Hypothalamus (tissue), 51 donors: Measurements from ENCODE around the gene FAM78A.
A peak's percentile ranks its signal among the peaks of the same experiment; 100 is the strongest.
"Not testable (repeated sequence)": the region's sequence is repeated elsewhere in the genome, so short reads cannot be mapped to it uniquely, and the experiment has no call there.

Source experiments
- DNase-seq, 51 donors: peaks; one replicate each; lab custom pipeline; 2025; lab: John Stamatoyannopoulos, UW

FAM78A gene

DNA sequence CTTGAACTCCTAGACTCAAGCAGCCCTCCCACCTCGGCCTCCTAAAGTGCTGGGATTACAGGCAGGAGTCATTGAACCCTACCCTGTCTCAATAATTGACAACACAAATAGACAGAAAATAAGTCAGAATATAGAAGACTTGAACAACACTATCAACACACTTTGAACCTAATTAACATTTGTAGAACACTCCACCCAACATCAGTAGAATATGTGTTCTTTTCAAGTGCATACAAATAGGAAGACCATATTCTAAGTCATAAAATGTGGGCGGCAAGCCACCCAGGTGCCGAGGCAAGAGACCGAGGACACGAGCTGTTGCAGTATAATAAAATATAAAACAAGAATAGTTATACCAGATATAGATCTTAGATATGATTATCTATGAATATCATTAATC is 32.0 kb downstream of the FAM78A start:
- DNase-seq: not testable (repeated sequence)

DNA sequence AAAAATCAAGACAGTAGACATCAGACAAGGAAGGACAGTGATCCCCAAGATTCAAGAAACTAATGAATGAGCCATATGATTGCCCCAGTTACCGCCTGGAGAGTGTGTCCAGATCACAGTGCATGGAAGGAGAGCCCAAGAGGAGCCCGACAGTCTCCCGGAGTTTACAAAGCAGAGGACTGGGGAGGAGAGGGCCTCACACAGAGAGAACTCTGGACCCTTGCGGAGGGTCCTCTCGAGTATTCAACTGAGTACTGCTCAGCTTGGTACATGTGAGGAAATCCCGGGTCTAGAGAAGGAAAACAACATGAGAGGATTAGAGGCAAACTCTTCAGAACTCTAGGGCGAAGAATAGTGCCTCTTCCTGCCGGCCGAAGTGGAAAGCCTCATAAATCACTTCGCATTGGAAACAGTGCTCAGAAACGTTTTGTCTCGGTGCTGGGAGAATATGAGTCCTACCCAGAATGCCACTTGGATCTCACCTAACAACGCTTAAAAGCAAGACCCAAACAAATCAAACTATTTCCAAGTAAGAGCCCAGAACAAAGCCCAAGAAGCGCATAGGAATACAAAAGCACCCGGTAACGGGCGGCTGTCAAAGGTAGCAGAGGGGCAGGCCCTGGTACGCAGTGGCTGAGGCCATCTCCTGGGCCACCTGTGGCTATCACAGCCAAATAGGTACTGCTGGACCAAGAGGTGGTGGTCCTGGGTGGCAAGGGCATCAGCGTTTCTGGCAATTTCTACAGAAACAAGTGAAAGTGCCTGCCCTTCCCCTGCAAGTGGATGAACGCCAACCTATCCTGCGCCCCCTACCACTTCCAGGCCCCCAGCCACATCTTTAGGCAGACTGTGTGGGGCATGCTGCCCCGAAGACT is 36.0 kb downstream of the FAM78A start:
- DNase-seq: no peak

DNA sequence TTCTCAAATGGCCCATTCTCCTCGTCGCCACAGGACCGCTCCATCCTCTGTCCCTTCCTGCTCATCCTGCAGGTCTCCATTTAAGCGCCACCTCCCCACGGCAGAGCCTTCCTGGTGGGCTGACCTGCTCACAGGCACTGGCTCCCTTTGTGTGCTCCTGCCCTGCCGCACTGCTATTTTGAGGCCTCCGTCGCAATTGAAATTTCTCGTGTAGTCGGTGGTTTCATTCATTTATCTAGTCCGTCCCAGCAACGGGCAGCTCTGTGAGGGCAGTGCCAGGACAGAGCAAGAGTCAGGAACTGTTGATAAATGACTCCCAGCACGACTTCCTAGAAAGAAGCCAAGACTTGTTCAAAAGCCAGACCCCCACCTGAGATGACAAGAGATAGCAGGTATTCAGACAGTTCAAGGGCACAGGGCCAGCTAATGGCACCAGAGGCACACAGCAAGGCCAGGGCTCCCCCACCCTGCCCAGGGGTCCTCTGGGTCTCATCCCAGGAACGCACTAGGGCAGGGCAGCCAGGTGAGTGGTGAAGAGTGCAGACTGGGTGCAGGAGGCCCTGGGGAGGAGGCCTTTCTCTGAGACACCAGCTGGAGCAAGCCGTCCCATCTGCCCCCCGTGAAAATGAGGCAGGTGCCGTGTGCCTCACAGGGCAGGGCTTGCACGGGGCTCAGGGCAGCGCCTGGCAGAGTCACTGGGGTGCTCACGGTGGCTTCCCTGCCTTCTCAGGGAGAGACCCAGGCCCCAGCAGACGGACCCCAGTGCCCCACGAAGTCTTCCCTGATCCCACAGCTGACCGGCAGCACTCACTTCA is 36.9 kb downstream of the FAM78A start:
- DNase-seq: no peak

DNA sequence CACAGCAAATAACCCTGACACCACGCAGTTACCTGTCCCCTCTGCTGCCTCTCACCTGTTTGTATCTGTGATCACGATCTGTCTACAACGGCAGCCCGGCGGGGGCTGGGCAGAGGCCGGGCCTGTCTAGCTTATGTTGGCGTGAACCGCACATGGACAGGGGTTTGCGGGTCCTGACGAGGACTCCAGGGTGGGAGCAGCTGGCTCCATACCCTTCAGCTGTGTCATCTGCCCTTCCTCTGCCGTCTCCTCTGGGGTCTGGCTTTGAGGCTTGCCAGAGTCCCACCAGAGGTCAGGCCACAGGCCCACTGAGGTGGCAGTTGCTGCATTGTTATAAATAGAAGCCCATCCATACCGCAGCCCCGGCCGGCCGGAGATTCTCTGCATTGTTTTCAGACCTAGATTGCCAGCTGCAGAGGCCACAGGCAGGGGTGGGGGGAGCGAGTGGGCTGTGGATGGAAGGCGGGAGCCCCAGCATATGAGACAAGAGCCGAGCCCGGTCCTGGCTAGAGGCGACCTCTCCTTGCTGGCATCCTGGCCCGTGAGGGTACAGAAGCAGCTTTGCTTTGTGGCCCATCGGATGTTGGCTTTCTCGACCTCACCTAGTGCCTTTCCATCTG is 37.8 kb downstream of the FAM78A start:
- DNase-seq: peak in 3 of 51 donors; percentile 16 to 27 (median 20)

DNA sequence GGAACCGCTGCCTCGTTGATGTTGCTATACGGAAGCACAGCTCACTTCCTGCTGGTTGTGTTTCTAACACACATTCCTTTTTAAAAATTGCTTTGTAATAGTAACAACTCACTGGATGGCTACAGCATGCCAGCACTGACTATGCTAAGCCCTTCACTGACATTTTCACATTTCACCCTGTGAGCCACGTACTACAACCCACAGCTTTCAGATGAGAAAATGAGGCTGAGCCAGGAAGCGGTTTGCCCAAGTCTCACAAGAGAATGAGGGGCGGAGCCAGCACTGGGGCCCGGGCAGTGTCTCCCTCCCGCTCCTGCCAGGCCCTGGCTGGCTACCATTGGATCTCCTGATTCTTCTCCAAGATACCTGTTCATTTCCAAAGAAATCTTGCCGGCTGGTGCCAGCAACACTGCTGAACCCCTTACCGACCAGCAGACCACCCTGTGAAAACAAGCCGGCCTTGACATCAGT is 38.3 kb downstream of the FAM78A start:
- DNase-seq: peak in 22 of 51 donors; percentile 10 to 62 (median 30)

DNA sequence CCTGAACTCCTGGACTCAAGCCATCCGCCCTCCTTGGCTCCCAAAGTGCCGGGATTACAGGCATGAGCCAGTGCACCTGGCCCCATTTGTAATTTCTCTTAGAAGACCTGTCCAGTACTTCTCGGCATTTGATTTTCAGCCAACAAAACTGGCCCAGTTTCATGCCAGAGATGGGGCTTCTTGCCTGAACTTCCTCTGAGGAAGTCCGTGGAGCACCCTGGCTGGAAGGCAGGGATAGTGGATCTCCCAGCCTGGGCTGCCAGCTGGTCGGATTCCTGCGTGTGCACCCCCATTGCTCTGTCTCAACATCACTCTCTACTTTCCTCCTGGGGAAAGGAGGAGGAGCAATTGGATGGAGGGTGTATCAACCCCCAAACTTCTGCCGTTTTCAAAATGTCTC is 39.0 kb downstream of the FAM78A start:
- DNase-seq: no peak

DNA sequence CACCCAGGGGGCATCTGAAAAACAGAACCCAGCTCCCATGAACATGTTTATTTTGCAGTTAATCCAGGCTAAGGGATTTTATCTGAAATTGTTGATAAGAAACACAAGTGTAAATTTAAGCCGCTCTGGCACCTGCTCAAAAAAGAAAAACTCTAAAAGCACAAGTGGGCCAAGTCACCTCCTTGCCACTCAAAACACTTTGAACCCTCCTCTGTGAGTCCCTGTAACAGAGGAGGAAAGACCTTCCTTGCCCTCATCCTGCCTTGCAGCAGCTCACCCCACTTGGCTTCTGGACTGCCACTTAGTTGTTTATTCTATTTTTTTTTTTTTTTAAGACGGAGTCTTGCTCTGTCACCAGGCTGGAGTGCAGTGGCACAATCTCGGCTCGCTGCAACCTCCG is 39.5 kb downstream of the FAM78A start:
- DNase-seq: no peak

DNA sequence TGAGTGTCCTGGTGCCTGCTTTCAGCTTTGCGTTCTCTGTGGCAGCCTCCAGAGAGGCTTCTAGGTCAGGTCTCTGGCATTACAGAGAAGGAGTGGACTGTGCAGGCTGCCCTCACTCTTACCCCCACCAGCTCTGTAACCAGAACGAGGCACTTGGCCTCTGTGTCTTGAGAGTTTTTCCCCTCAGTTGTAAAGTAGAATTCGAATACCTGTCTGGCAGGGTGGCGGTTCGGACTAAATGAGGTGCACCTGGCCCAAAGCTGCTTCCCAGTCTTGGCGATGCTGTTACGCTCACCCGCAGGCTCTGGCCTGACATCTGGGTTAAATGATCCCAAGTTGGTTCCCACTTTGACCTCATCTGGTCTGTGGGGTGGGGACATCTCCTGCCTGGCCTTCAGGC is 40.1 kb downstream of the FAM78A start:
- no peak for DNase-seq

DNA sequence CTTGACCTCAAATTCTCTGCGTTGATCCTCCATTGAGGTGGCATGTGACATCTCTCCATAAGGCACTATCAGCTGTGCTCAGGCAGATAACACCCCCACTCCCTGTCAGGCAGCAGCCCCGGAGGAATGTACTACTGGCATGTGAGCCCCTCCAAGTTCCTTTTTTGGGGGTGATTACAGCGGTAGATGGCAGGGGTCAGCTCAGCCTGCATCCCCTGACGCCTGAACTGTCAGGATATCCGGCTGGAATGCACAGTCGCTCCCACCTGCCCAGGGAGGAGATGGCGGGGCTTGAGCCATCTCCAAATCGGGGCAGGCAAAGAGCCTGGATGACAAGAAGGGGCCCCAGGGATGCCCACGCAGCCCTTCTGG is 40.8 kb downstream of the FAM78A start:
- no peak for DNase-seq

DNA sequence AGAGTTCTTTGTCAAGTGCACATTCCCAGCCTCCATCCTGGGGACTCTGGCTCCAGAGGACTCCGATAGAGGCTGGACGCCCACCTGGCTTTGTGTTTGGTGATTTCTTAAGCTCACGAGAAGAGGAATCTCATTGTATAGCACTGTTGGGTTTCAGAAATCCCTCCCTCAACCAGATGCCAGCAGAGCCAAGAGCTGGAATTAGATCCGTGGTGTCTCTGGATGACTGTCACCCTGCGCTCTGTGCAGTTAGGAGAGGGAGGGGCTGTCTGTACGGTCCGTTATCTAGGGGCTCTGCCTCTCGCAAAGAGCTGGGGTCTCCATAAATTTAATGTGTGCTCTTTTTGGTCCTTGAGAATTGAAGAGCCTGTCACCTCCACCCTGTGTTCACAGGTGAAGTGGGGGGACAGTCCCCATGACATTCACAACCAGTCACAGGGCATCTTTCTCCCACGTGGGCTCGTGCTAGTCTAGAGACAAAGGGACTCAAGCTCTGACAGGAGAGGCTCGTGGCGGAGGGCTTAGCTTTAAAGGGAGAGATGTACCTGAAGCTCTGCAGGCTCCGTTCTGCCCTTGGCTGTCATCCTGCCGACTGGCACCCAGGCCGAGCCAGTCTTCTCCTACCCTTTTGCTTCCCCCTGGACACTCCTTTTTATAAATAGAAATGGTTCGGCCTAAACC is 41.4 kb downstream of the FAM78A start:
- DNase-seq: no peak

DNA sequence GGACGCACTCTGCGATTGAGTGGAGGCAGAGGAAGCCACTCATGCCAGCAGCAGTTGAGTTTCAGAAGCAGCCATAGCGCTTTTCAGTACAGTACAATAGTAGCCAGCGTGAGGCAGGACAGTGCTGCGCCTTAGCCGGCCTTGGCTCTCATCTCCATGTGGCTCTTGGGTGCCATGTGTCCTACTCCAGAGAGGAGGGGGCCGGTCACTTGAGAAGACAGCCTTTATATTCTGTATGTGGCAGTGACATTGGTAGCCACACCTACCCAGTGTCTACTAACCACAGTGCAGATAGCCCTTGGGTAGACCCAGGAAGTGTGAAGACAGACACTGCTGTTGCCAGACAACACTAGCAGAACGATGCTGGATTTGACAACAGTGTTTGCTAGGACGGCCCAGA is 42.3 kb downstream of the FAM78A start:
- no peak for DNase-seq

DNA sequence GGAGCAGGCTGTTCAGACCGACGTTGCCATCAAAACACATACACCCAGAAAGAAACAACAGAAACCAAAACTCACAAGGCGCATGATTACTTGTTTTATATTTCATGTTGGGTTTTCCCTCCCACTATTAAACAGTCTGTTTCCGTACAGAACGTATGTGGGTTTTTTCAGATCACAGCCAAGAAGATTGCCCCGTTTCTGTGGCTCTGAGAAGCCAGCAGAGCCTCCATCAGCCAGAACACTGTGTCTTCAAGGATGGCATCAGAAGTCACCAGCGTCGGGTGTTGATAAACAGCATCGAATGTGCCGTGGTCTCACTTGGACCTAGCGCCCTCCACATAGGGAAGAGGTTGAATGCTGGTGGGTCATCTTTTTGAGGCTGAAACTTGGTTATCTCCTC is 42.8 kb downstream of the FAM78A start:
- DNase-seq: no peak

DNA sequence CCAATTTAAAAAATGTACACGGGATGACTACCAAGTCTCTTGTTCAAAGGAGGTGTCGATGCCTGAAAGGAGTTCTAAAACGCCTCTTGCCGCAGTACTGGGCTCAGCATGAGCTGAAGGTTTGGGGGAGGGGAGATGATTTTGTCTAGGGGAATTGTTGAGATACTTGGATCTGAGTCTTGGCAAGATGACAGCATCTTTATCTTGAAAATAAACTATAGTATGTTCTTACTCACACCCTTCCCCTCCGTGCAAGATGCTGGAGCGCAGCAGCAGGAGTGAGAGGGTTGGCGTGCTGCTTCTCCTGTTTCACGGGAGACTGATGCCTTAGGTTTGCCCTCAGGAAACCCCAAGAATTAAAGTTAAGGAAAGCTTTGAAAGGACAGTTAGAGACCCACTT is 47.3 kb downstream of the FAM78A start:
- no peak for DNase-seq

DNA sequence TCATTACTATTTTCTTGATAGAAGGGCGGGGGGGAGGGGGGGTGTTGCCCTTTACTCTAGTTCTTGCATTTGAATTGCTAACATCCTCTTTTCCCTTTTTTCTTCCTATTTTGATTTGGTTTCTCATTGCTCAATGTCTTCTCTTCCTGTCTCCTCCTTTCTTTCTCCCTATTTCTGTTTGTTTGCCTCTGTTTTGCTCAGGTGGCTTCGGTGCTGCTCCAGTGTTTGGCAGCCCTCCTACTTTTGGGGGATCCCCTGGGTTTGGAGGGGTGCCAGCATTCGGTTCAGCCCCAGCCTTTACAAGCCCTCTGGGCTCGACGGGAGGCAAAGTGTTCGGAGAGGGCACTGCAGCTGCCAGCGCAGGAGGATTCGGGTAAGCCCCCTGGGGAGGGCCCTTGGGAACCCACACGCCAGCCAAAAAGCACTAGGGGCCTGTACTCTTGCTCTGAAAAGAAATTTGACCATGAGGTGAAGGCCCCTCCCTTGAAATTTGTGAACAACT is 48.3 kb downstream of the FAM78A start:
- DNase-seq: no peak

DNA sequence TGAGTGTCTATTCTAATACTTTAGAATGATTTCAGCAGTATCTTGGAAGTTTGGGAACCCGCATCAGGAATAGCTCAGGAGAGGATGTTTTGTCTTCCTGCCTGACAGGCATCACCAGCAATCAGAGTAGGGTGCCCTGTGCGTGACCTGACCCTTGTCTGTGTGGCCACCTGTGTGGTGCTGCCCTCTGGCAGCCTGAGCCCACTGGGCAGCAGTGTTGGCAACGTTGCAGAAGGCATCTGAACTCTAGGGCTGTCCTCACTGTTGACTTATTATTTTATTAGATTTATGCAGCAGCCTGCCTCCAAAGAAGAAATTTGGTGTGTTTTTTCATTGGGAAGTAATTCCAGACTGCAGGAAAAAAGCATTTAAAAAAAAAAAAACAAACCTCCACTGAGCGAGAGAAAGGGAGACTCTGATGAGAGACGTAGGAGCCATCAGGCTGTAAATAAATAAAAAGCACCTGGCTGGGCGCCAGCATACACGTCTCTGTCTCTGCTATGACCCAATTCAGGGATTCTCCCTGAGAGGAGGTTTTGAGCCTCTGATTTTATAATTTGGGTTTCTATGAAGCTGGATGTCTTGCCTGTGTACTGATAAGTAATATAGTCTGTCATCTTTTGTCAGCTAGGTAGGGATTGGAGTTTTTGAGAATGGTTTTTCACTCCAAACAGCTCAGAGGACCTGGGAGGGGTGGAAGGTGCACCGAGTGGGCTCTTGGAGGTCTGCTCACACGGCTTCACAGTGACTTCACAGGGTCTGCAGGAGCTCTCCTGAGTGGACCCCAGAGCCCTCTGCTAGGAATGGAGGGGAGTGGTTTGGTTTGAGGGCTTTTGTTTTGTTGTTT is 49.0 kb downstream of the FAM78A start:
- peak in 2 of 51 donors; percentile 6 to 8 for DNase-seq

DNA sequence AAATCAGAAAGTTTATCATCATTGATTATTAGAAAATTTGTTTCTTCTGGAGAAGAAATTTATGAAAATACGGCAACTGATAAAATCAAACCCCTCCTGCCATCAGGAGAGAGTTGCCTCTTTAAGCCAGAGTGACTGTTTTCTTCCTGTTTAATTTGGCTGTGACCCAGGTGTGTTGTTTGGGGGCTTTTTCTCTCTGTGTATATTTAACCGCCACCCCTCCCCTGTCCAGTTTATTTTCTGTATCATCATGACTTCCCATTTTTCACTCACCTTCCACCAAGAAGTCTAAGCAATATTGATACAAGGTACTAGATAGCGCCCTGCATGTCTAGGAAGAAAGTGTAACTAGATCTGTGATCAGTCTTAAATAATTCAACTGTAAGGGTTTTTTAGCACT is 50.1 kb downstream of the FAM78A start:
- DNase-seq: no peak

DNA sequence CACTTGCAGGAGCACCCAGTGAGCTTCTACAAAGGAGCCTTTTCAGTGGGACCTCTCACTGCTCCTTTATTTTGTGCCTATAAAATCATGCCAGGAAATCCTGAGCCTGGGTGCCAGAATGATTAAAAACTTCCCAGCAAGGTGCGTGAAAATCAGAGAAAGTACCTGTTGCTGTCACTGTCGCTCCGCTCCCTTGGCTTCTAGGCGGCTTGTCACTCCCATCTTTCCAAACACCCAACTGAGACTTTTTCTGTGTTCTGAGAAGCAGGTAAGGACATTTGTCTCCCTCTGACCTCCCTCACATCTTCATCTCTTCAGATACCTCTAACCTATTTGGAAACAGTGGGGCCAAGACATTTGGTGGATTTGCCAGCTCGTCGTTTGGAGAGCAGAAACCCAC is 53.9 kb downstream of the FAM78A start:
- DNase-seq: no peak

DNA sequence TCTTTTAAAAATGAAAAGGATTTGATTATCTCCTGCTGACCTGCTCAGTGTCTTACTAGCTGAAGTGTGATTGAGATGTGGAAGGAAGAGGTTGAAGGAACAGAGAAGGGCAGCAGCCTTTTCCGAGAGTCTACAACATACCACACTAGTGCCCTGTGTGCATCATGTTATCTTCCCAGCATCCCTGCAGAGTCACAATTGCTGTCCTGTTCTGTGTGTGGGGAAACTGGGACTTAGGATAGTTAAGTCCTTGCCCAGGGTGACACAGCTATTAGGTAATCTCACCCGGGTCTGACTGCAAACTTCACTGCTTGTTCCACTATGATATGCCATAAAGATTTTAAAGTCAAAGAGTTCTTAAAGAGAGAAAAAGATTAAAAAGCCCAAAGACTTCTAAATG is 55.8 kb downstream of the FAM78A start:
- no peak for DNase-seq

DNA sequence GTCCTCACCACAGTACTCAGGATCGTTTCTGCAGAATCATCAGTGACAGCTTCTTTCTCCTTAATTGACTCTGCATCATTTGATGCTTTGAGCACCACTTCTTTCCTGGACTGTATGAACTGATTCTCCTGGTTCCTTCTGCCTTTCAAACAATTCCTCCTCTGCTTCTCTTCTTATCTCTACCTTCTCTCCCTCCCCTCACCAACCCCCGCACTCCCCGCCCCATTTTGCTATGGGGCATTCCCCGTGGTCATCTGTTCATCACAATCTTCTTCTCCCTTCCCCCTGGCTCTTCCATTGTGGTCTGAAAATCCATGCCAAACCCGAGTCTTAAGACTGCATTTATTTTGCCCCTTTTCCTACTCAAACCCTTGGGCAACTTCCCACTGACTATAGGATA is 57.9 kb downstream of the FAM78A start:
- no peak for DNase-seq
